HG03097 (cell line): Measurements from ENCODE around the gene RRAGC.
A peak's percentile ranks its signal among the peaks of the same experiment; 100 is the strongest.
"Not testable (repeated sequence)": the region's sequence is repeated elsewhere in the genome, so short reads cannot be mapped to it uniquely, and the experiment has no call there.

Experiments
- ATAC-seq: cut with Tn5 transposase; IDR thresholded peaks from one replicate; pipeline ENCODE4 v1.9.1; 2021; ENCODE audit not compliant: unreplicated experiment, low FRiP score

The RRAGC gene

GRCh38 chr1:38860454-38860795 lies 853 bp upstream of the RRAGC start:
- ATAC-seq, result no peak

GRCh38 chr1:38858833-38859560 lies 575 bp downstream of the RRAGC start:
- peak; percentile 29 for ATAC-seq

DNA sequence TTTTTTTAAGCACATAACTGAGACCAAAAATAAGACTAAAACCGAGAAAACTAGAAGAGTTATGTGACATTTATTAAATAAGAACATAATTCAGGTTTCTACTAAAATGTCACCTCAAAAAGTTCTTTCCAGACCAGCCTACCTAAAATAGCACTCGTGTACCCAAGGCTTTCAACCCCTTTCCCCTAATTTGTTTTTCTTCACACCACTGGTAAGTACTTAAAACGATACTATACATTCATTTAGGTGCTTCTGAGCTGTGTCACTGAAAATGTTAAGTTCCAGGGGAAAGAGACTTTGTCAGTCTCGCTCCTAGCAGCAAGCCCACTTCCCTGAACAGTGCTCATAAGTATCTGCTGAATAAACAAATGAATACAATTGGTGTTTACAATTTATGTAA lies 6.8 kb downstream of the RRAGC start:
- no peak for ATAC-seq

- no peak for ATAC-seq
Observed at GRCh38 chr1:38848071-38848470, 11.5 kb downstream of the RRAGC start.

DNA sequence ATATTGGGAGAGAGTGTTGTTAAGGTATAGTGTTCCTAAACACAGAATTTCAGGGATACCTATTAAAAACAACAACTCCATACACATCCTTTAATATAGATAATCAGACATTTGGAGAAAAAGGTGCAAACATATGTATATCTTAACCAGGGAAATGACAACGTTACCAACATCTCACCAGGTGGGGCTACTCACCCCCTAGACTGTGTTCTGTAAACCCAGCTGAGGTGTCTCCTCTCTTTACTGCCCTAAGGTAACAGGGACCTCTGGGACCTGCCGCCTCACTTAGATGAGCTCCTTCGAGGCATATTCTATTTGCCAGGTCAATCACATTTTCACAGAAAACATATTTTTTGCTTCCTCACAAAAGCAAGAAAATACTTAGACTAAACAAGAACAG lies 13.4 kb downstream of the RRAGC start:
- ATAC-seq, result no peak

DNA sequence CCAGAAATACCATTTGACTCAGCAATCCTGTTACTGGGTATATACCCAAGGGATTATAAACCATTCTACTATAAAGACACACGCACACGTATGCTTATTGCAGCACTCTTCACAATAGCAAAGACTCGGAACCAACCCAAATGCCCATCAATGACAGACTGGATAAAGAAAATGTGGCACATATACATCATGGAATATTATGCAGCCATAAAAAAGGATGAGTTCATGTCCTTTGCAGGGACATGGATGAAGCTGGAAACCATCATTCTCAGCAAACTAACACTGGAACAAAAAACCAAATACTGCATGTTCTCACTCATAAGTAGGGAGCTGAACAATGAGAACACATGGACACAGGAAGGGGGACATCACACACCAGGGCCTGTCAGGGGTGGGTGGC lies 14.5 kb downstream of the RRAGC start:
- ATAC-seq, result not testable (repeated sequence)

- ATAC-seq, result no peak
Observed at GRCh38 chr1:38840281-38840680, 19.3 kb downstream of the RRAGC start.

DNA sequence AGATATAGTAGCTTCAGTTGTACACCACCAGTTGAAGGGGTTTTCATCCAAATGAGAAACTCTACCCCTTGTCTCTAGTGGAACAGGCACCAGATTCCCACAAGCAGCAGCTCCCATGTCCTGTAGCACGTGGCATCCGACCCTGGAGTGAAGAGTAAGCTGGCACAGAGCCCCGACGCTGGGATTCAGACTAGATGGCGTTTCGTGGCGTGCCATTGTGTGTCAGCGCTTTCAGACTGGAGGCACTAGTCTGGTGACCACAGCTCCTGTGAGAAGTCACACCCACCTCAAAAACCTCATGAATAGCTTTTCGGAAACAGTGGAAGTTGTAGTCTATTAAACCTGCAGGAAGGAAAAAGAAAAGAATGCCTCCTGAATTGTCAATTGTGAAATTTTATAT lies 20.2 kb downstream of the RRAGC start:
- ATAC-seq, result no peak

GRCh38 chr1:38836316-38836715 lies 23.3 kb downstream of the RRAGC start:
- not testable (repeated sequence) for ATAC-seq

DNA sequence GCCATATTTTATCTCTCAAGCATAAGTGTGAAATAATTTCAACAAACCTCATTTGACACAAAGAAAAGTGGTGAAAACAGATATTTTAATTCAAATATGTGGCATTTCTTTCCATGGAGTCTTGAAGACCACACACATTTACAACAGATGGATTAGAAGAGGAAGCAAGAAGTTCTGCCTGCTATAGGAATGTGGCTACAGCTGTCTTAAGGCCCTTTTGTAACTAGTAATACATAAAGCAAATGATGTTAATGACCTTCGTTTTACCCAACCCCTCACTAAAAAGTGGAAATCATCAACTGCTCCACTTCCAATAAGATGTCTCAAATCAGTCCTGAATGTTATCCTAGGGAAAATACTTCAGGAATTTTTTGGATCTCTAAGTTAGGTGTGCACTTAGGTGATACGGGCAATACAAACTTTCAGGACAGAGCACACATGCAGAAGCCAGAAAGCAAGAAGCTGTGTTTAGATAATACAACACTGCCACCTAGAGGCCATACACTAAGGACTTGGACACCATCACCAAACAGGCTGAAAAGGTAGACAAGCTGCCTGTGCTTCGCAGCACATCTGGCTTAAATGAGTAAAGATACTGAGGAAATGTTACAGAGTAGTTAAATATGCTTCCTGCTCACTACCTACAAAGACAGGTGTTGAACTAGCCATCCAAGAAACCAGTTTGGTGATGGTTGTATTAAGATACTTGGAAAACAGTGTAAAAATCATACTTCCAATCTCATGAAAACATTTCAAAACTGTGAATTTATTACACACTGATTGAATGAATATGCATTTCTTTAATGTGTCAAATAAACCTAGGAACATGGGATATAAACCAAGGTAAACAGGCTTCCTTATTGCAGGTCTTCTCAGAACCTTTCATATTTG lies 24.4 kb downstream of the RRAGC start:
- no peak for ATAC-seq

- no peak for ATAC-seq
Observed at GRCh38 chr1:38834221-38834782, 25.3 kb downstream of the RRAGC start.

DNA sequence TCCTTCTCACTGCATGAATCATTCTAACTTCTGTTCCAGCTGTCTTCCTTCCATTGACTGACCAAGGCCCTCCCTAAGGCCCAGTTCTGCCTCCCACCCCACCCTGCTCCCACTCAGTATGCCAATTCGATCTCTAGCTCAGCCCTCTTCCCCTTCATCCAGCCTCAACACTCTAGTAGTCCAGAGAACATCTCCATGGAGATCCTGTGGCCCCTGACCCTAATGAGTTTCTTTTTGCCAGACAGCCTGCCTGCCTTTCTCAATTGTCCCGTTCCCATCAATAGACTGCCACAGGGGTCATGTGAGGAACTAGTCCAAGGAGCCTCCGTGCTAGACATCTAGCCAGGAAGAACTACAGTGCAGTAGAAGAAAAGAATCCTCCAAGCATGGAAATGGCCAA lies 26.4 kb downstream of the RRAGC start:
- ATAC-seq, result no peak

- no peak for ATAC-seq
Observed at GRCh38 chr1:38832370-38832734, 27.2 kb downstream of the RRAGC start.

- ATAC-seq, result no peak
Observed at GRCh38 chr1:38831731-38832369, 27.7 kb downstream of the RRAGC start.

DNA sequence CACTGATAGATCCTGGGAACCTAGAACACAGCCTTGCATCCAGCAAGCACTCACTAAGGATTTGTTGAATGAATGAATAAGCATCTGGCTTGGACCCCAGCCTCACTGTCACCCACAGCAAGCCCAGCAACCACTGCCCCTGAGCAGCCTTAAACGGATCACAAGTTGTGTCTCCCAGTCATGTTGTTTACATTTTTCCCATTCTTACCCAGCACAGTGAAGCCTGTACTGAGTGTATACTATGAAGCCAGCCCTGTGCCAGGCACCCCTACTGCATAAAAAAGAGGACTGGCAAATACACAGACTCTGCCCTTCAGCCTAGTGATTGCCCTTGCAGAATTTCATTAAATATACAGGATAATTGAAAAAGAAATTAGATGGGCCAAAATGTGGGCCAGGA lies 30.2 kb downstream of the RRAGC start:
- no peak for ATAC-seq

DNA sequence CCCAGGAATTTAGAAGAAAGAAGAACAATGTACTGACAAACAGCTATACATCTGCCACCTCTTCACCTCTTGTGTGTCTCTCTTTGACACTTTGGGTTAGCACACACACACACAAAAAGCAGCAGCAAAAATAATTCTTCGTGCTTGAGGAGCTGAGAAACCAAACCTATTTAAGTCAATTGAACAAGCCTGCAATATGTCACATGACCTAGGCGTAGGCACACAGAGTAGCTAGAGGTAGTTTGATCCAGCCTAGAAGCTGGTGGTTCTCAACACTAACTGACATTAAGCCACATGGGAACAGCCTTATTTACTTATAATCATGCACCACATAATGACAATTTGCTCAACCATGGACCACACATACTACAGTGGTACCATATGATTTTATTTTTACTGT lies 32.3 kb downstream of the RRAGC start:
- no peak for ATAC-seq

GRCh38 chr1:38826886-38827285 lies 32.7 kb downstream of the RRAGC start:
- no peak for ATAC-seq

- ATAC-seq, result no peak
Observed at GRCh38 chr1:38826262-38826661, 33.3 kb downstream of the RRAGC start.

DNA sequence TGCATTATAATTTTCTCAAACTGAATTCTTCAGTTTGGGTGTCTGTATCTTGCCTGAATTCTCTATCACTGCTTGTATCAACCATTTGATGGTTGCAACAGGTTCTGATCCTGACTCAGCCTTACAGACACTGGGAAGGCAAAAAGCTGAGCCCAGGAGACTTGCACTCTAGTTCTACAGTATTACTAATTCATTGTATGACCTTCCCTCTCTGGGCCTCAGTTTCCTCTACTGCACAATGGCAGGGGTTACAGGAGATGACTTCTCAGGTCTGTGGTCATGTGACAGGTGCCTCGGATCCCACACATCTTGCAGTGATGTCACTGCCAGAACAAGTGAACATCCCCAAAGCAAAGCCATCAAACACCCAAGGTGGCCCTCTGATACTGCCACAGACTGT lies 38.7 kb downstream of the RRAGC start:
- no peak for ATAC-seq

GRCh38 chr1:38819516-38819915 lies 40.1 kb downstream of the RRAGC start:
- no peak for ATAC-seq

GRCh38 chr1:38819040-38819439 lies 40.5 kb downstream of the RRAGC start:
- no peak for ATAC-seq
